GM06990 (cell line): ENCODE data around the gene LILRB2.
"Not testable (repeated sequence)": the region's sequence is repeated elsewhere in the genome, so short reads cannot be mapped to it uniquely, and the experiment has no call there.

ENCODE experiments used
- DNase-seq: peaks from one replicate; pipeline ENCODE4 v3.0.0-alpha.2; 2011; ENCODE audit not compliant: insufficient read length; ENCODE audit errors: extremely low read depth
- H3K27me3 ChIP-seq: replicated peaks from 2 replicates; pipeline ENCODE4 v1.6.0; 2011; ENCODE audit warnings: low read length; ENCODE audit not compliant: control insufficient read depth, insufficient read depth
- H3K36me3 ChIP-seq: 2 replicates; pipeline ENCODE4 v1.5.1; 2011; ENCODE audit warnings: low read length; ENCODE audit not compliant: control insufficient read depth, insufficient read depth
- H3K4me3 ChIP-seq: replicated peaks from 2 replicates; pipeline ENCODE4 v1.5.1; 2011; ENCODE audit warnings: low read depth, mild to moderate bottlenecking, control low read depth, low read length
- CTCF ChIP-seq: IDR thresholded peaks from 2 replicates; pipeline ENCODE4 v1.5.1; 2011; ENCODE audit warnings: low read length, control low read depth, mild to moderate bottlenecking, inconsistent platforms; ENCODE audit not compliant: insufficient read depth, poor library complexity, severe bottlenecking

The LILRB2 gene

GRCh38 chr19:54282686-54283470 lies 2.0 kb upstream of the LILRB2 start:
- Histone ChIP-seq H3K36me3 (no peaks in the 10 kb centered on the region), H3K27me3 (no peaks in the 10 kb centered on the region; the same call in 1 of the 2 replicates), H3K4me3 (no peak overlapping the region)
- no peak for TF ChIP-seq CTCF
- DNase-seq: no peak

GRCh38 chr19:54281729-54282075 lies 792 bp upstream of the LILRB2 start:
- not testable (repeated sequence) for DNase-seq, H3K27me3 ChIP-seq, H3K4me3 ChIP-seq, H3K36me3 ChIP-seq

- H3K4me3 ChIP-seq, H3K36me3 ChIP-seq, DNase-seq, H3K27me3 ChIP-seq: not testable (repeated sequence)
Measured at GRCh38 chr19:54280441-54280840, 469 bp downstream of the LILRB2 start.

DNA sequence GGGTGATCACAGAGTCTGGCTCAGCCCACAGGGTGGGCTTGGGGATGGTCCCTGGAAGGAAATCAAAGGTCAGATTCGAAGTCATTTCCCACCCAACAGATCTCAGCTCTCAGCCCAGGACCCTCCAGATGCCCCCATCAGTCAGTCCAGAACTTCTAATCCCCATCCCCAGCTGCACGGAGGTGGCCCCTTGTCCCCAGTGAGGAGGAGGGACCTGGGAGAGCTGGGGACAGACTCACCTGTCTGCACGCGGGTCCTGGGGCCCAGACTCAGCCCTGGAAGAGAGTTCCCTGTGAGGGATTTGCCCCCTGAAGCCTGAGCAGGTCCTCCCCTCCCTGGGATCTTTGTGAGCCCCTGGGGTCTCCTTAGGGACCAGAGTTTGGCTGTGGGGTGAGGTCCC lies 885 bp downstream of the LILRB2 start:
- not testable (repeated sequence) for H3K4me3 ChIP-seq

GRCh38 chr19:54279406-54279962 lies 1.4 kb downstream of the LILRB2 start:
- Histone ChIP-seq H3K4me3 (no peak overlapping the region), H3K36me3 (no peaks in the 10 kb centered on the region), H3K27me3 (no peaks in the 10 kb centered on the region; the same call in 1 of the 2 replicates)
- DNase-seq: no peak
- TF ChIP-seq CTCF: no peak

More for the DNA sequence above, 885 bp downstream of the LILRB2 start:
- not testable (repeated sequence) for H3K27me3 ChIP-seq, DNase-seq, H3K36me3 ChIP-seq

GRCh38 chr19:54278571-54279195 lies 2.2 kb downstream of the LILRB2 start:
- not testable (repeated sequence) for DNase-seq, H3K4me3 ChIP-seq

GRCh38 chr19:54278056-54278455 lies 2.9 kb downstream of the LILRB2 start:
- not testable (repeated sequence) for H3K36me3 ChIP-seq, H3K27me3 ChIP-seq, H3K4me3 ChIP-seq, DNase-seq

More at GRCh38 chr19:54278571-54279195, 2.2 kb downstream of the LILRB2 start:
- H3K27me3 ChIP-seq, H3K36me3 ChIP-seq: not testable (repeated sequence)

- DNase-seq, H3K4me3 ChIP-seq, H3K27me3 ChIP-seq, H3K36me3 ChIP-seq: not testable (repeated sequence)
Measured at GRCh38 chr19:54277111-54277615, 3.7 kb downstream of the LILRB2 start.
